ENCODE measurements around the gene C1orf87. TPM values are rescaled to one million over a fixed set of nuclear protein-coding genes. Genes with fewer than 3 reads are reported as not detected.

Gene C1orf87
- total RNA-seq, 1 donor, result not detected

GRCh38 chr1:60090655-60091054, 17.1 kb upstream of the C1orf87 start:
- DNase-seq (ENCODE audit: low read depth), result peak; percentile 33
- H3K4me3 ChIP-seq (ENCODE audit: low read depth, low read length), result no peak overlapping the region
- no peak for TF ChIP-seq CTCF (IDR thresholded peaks at IDR 0.05; ENCODE audit: insufficient read depth, low read depth, low read length)

GRCh38 chr1:60088620-60089155, 15.1 kb upstream of the C1orf87 start:
- no peak overlapping the region for H3K4me3 ChIP-seq (ENCODE audit: low read depth, low read length)
- DNase-seq (ENCODE audit: low read depth), result no peak
- TF ChIP-seq CTCF (IDR thresholded peaks at IDR 0.05; ENCODE audit: insufficient read depth, low read depth, low read length), result peak; percentile 28

- TF ChIP-seq CTCF (IDR thresholded peaks at IDR 0.05; ENCODE audit: insufficient read depth, low read depth, low read length), result no peak
- H3K4me3 ChIP-seq (ENCODE audit: low read depth, low read length), result no peak overlapping the region
- DNase-seq (ENCODE audit: low read depth), result no peak
These were observed 14.1 kb upstream of the C1orf87 start for GRCh38 chr1:60087681-60088080.

GRCh38 chr1:60078182-60078581, 4.6 kb upstream of the C1orf87 start:
- no peak for TF ChIP-seq CTCF (IDR thresholded peaks at IDR 0.05; ENCODE audit: insufficient read depth, low read depth, low read length)
- H3K4me3 ChIP-seq (ENCODE audit: low read depth, low read length), result no peak overlapping the region
- peak; percentile 70 for DNase-seq (ENCODE audit: low read depth)

- H3K4me3 ChIP-seq (ENCODE audit: low read depth, low read length), result no peak overlapping the region
- DNase-seq (ENCODE audit: low read depth), result no peak
- TF ChIP-seq CTCF (IDR thresholded peaks at IDR 0.05; ENCODE audit: insufficient read depth, low read depth, low read length), result no peak
These were observed 2.3 kb downstream of the C1orf87 start for GRCh38 chr1:60071296-60071695.

GRCh38 chr1:60069691-60070090, 3.9 kb downstream of the C1orf87 start:
- no peak for TF ChIP-seq CTCF (IDR thresholded peaks at IDR 0.05; ENCODE audit: insufficient read depth, low read depth, low read length)
- DNase-seq (ENCODE audit: low read depth), result no peak
- H3K4me3 ChIP-seq (ENCODE audit: low read depth, low read length), result no peak overlapping the region

GRCh38 chr1:60068393-60069045, 5.1 kb downstream of the C1orf87 start:
- peak; percentile 60 for DNase-seq (ENCODE audit: low read depth)
- no peak for TF ChIP-seq CTCF (IDR thresholded peaks at IDR 0.05; ENCODE audit: insufficient read depth, low read depth, low read length)
- H3K4me3 ChIP-seq (ENCODE audit: low read depth, low read length), result no peak overlapping the region
